ENCODE data around the gene PGBD5. TPM values are rescaled to one million over a fixed set of nuclear protein-coding genes. Genes with fewer than 3 reads are reported as not detected.

Gene PGBD5
- total RNA-seq, 3 donors from 2014 or later (not counting 1 experiment from before 2014, with no cell fraction given), result 0.02 to 0.90 TPM; not detected in 1

DNA sequence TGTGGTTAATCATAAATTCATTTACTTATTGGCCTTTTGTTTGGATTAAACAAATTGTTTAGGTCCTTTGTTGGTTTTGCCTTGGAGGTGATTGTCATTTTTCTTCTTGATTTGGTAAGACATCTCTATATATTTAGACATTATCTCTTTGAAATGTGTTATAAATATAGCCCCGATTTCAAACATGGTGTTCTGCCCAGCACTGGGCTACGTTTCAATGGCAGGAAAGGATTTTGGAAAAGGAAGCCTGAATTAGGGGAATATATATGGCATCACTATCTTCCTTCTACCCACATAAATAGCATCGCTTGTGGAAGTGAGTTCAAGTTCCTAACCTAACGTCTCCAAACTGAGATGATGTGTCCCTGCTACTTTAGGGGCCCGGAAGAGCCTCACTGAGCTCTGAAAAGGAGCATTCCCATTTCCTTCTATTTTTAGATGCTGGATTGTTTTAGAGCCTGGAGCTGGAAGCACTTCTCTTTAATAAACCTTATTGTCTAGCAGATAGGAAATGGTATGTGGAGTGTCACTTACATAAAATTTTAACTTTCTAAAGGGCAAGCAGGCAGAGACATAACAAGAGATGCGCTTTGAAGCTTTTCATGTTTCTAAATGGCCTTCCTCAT, 39.4 kb downstream of the PGBD5 start:
- H3K36me3 ChIP-seq (ENCODE audit: control insufficient read depth, insufficient read depth, low read length), result no peaks in the 10 kb centered on the region
- Mint-ChIP-seq H3K4me1 (no peaks in the 10 kb centered on the region), H3K4me3 (no peak overlapping the region), H3K9me3 (no peaks in the 10 kb centered on the region), H3K27me3 (ENCODE audit: low read depth in 2 of 2) (peaks cover 4 to 5% of the 10 kb centered on the region in 2 donors), H3K36me3 (no peaks in the 10 kb centered on the region), H3K27ac (no peak overlapping the region)
- intact Hi-C loops (cut with micrococcal nuclease), result no loop called here
- TF ChIP-seq, protein P1, sequence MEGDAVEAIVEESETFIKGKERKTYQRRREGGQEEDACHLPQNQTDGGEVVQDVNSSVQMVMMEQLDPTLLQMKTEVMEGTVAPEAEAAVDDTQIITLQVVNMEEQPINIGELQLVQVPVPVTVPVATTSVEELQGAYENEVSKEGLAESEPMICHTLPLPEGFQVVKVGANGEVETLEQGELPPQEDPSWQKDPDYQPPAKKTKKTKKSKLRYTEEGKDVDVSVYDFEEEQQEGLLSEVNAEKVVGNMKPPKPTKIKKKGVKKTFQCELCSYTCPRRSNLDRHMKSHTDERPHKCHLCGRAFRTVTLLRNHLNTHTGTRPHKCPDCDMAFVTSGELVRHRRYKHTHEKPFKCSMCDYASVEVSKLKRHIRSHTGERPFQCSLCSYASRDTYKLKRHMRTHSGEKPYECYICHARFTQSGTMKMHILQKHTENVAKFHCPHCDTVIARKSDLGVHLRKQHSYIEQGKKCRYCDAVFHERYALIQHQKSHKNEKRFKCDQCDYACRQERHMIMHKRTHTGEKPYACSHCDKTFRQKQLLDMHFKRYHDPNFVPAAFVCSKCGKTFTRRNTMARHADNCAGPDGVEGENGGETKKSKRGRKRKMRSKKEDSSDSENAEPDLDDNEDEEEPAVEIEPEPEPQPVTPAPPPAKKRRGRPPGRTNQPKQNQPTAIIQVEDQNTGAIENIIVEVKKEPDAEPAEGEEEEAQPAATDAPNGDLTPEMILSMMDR (IDR thresholded peaks at IDR 0.05), result no peak
- H3K4me1 ChIP-seq (ENCODE audit: control insufficient read depth, insufficient read depth, low read length), result no peaks in the 10 kb centered on the region
- no peak overlapping the region for H3K4me3 ChIP-seq (ENCODE audit: low read length)
- no peak for ATAC-seq
- no peak for DNase-seq
- no peak overlapping the region for H3K27ac ChIP-seq (ENCODE audit: low read length)
- no peaks in the 10 kb centered on the region for H3K27me3 ChIP-seq (ENCODE audit: control insufficient read depth, insufficient read depth, low read length)
- no peaks in the 10 kb centered on the region for H3K9me3 ChIP-seq (ENCODE audit: control insufficient read depth, insufficient read depth, low read length)
- whole genome bisulfite sequencing (ENCODE audit: insufficient coverage), result 82% methylated on average over 4 of the region's 6 CpGs

- Mint-ChIP-seq H3K4me1 (no peaks in the 10 kb centered on the region), H3K27me3 (ENCODE audit: low read depth in 2 of 2) (peaks cover 5 to 9% of the 10 kb centered on the region in 2 donors), H3K36me3 (no peaks in the 10 kb centered on the region), H3K4me3 (no peak overlapping the region), H3K27ac (no peak overlapping the region), H3K9me3 (no peaks in the 10 kb centered on the region)
- Histone ChIP-seq H3K4me3 (ENCODE audit: low read length) (no peak overlapping the region), H3K9me3 (ENCODE audit: control insufficient read depth, insufficient read depth, low read length) (no peaks in the 10 kb centered on the region), H3K36me3 (ENCODE audit: control insufficient read depth, insufficient read depth, low read length) (no peaks in the 10 kb centered on the region), H3K27me3 (ENCODE audit: control insufficient read depth, insufficient read depth, low read length) (no peaks in the 10 kb centered on the region), H3K4me1 (ENCODE audit: control insufficient read depth, insufficient read depth, low read length) (no peaks in the 10 kb centered on the region), H3K27ac (ENCODE audit: low read length) (no peak overlapping the region)
- intact Hi-C loops (cut with micrococcal nuclease), result no loop called here
- ATAC-seq (no peak), DNase-seq (no peak)
- WGBS (ENCODE audit: insufficient coverage), result 95% methylated on average over 4 of the region's 4 CpGs
- TF ChIP-seq, protein P1 (IDR thresholded peaks at IDR 0.05), result no peak
Measured at GRCh38 chr1:230385930-230386329, 40.2 kb downstream of the PGBD5 start.

DNA sequence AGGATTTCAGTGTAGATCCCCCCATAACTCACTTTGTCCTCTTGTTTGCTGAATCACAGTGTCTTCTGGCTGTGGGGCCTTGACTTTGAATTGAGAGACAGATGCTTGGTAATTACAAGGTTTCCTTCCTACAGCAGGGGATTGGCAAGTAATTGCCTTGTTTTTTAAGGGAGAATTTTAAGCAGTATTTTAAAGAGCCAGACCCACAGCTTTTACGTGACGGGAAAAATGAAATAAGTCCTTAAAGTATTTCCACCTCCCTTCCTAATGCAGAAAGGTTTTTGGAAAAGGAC, 41.0 kb downstream of the PGBD5 start:
- Mint-ChIP-seq H3K27ac (no peak overlapping the region), H3K9me3 (no peaks in the 10 kb centered on the region), H3K4me3 (no peak overlapping the region), H3K27me3 (ENCODE audit: low read depth in 2 of 2) (peaks cover 5 to 9% of the 10 kb centered on the region in 2 donors), H3K4me1 (no peaks in the 10 kb centered on the region), H3K36me3 (no peaks in the 10 kb centered on the region)
- TF ChIP-seq, protein P1 (IDR thresholded peaks at IDR 0.05), result no peak
- intact Hi-C loops (cut with micrococcal nuclease), result no loop called here
- Histone ChIP-seq H3K36me3 (ENCODE audit: control insufficient read depth, insufficient read depth, low read length) (no peaks in the 10 kb centered on the region), H3K4me3 (ENCODE audit: low read length) (no peak overlapping the region), H3K4me1 (ENCODE audit: control insufficient read depth, insufficient read depth, low read length) (no peaks in the 10 kb centered on the region), H3K27ac (ENCODE audit: low read length) (no peak overlapping the region), H3K27me3 (ENCODE audit: control insufficient read depth, insufficient read depth, low read length) (no peaks in the 10 kb centered on the region), H3K9me3 (ENCODE audit: control insufficient read depth, insufficient read depth, low read length) (no peaks in the 10 kb centered on the region)
- 100% methylated on average over 2 of the region's 2 CpGs for WGBS (ENCODE audit: insufficient coverage)
- no peak for ATAC-seq
- DNase-seq, result no peak
